ENCODE measurements around the gene SPRR1B. TPM values are rescaled to one million over a fixed set of nuclear protein-coding genes. Genes with fewer than 3 reads are reported as not detected.

The SPRR1B gene
- total and polyA plus RNA-seq, 10 of the 15 experiments (the other 5 are each of a cell fraction or from before 2014, with no cell fraction given) = not detected

- TF ChIP-seq ZBTB4 (CRISPR knock-in tag; IDR thresholded peaks at IDR 0.05) (no peak), ZSCAN29 (IDR thresholded peaks at IDR 0.05) (no peak), CREM (IDR thresholded peaks at IDR 0.05; ENCODE audit: low read depth) (no peak), PRDM15 (CRISPR knock-in tag; IDR thresholded peaks at IDR 0.05) (no peak), ZBED1 (IDR thresholded peaks at IDR 0.05; ENCODE audit: borderline replicate concordance) (no peak), KLF5 (IDR thresholded peaks at IDR 0.05; ENCODE audit: partially characterized antibody) (no peak), WRNIP1 (IDR thresholded peaks at IDR 0.05; ENCODE audit: borderline replicate concordance, low read depth, low read length) (no peak), PML (IDR thresholded peaks at IDR 0.05; ENCODE audit: low read length) (no peak)
Measured at GRCh38 chr1:152996633-152997400, 34.2 kb upstream of the SPRR1B start (continued).
